Astrocyte of the cerebellum (primary cell): ENCODE measurements around the gene AMBP.

Experiments used
- DNase-seq: peaks from one replicate; pipeline ENCODE4 v3.0.0-alpha.2; 2011; ENCODE audit warnings: low read depth
- H3K4me3 ChIP-seq: 2 replicates; pipeline ENCODE4 v1.5.1; 2011; ENCODE audit warnings: mild to moderate bottlenecking, low read depth, low read length, moderate library complexity
- in situ Hi-C: cut with HindIII; loops from 2 replicates; pipeline ENCODE4 v1.10.0; 2017; ENCODE audit warnings: low sequenced_read_pairs
- TF ChIP-seq, protein P1 (sequence below): IDR thresholded peaks from 2 replicates; pipeline ENCODE4 v1.5.1; 2012; ENCODE audit warnings: low read length, low read depth, moderate library complexity, mild to moderate bottlenecking; ENCODE audit errors: missing control alignments

The AMBP gene

DNA sequence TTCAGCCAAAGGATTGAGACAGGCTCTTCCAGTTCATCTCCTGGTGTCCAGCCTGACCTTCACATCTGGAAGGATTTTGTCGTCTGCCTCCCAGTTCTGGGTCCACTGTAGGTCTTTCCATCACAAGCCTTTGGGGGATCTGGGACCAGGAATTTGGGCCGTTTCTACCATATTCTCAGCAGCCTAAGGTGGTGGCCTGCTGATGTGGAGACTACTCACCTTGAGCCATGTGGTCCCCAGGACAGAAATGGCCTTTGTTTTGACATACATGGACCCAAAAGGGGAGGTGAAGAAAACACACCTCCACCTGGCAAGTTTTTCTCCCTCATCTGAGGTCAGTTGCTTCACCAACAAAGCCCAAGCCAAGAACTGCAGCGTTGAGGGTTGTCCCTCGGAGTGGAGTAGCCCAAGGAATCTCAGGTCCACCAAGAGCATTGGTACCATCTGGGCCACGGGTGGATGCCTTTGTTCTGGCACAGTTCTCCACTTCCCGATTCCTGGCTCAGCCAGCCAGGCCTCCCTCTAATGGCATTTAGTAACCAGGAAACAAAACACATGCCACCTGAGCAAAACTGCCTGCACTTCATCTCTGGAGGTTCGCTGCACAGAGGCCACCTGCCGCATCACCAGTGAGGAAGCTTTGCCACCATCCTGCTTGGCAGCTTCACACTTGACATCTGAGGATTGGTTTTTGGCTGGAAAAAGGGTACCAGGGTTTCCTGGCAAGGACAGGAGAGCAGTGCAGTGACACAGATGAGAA, 24.7 kb downstream of the AMBP start:
- TF ChIP-seq, protein P1, sequence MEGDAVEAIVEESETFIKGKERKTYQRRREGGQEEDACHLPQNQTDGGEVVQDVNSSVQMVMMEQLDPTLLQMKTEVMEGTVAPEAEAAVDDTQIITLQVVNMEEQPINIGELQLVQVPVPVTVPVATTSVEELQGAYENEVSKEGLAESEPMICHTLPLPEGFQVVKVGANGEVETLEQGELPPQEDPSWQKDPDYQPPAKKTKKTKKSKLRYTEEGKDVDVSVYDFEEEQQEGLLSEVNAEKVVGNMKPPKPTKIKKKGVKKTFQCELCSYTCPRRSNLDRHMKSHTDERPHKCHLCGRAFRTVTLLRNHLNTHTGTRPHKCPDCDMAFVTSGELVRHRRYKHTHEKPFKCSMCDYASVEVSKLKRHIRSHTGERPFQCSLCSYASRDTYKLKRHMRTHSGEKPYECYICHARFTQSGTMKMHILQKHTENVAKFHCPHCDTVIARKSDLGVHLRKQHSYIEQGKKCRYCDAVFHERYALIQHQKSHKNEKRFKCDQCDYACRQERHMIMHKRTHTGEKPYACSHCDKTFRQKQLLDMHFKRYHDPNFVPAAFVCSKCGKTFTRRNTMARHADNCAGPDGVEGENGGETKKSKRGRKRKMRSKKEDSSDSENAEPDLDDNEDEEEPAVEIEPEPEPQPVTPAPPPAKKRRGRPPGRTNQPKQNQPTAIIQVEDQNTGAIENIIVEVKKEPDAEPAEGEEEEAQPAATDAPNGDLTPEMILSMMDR = no peak
- in situ Hi-C loops = no loop called here
- DNase-seq = no peak
- H3K4me3 ChIP-seq = no peak overlapping the region

DNA sequence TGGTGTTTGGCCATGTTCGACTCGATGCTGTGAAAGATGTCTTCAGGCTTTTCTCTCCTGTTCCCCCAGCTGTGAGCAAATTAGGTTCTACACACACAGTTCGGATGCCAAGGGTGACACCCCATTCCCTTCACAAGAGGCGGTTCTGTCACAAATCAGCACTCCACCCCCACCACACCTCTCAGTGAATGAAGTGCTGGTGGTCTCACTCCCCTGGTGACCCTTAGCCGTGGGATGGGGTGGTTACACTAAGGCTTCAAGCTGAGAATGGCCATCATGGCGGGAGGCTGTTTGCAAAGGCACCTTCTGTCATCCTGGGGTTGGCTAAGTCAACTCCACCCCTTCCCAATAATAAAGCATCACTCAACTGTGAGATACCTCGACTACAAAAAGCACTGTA, 26.4 kb downstream of the AMBP start:
- in situ Hi-C loops = no loop called here
- DNase-seq = no peak
- no peak overlapping the region for H3K4me3 ChIP-seq
- TF ChIP-seq, protein P1 = no peak

DNA sequence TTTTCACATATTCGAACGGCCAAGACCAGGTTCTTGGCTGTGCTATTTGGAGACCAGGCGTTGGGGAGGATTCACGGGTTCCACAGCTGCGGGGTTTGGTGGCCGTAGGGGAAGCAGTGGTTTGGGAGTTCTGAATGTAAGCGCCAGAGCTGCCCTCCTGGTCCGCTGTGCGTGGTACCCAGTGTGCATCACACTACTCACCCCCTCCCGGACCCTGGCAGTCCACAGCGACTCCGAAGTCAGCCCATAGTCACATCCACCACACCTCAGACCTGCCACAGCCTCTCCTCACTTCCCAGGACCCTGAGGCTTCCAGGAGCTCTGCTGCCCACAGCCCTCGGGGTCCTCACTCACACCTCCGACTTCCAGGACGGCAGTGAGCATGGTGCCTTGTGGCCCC, 26.8 kb downstream of the AMBP start:
- in situ Hi-C loops = no loop called here
- TF ChIP-seq, protein P1 = no peak
- no peak for DNase-seq
- no peak overlapping the region for H3K4me3 ChIP-seq

DNA sequence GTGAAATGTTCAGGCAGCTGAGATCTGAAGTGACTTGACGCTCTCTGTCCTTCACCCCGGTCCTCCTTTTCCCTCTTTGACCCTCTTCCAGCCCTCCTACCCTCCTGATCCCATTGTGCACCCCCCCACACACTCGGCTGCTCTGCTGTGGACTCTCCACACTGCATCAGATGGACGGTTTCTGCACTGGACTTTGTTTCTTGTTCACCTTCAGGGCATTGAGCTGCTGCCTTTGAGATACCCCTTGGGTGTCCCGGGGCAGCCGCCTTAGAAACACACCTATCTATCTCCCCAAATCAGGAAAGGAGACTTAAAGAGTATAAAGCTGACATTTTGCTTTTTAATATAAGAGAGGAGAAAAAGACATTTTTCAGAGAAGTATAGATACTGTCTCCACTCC, 27.5 kb downstream of the AMBP start:
- no peak overlapping the region for H3K4me3 ChIP-seq
- TF ChIP-seq, protein P1 = no peak
- in situ Hi-C loops = no loop called here
- no peak for DNase-seq

DNA sequence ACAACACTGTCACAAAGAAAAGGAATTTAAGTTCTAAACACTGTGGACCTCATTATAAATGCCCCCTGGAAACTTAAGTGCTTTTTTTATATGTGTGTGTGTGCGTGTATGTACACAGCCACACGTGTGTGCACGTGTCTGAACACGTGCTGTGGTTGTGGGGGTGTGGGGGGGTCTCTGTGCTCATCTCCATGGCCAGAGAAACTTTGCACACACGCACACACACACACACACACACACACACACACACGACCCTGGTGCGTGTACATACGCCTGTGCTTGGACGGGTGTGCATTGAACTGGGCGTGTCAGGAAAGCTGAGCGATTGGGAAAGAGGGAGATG, 27.9 kb downstream of the AMBP start:
- no peak overlapping the region for H3K4me3 ChIP-seq
- in situ Hi-C loops = no loop called here
- DNase-seq = no peak
- TF ChIP-seq, protein P1 = no peak

DNA sequence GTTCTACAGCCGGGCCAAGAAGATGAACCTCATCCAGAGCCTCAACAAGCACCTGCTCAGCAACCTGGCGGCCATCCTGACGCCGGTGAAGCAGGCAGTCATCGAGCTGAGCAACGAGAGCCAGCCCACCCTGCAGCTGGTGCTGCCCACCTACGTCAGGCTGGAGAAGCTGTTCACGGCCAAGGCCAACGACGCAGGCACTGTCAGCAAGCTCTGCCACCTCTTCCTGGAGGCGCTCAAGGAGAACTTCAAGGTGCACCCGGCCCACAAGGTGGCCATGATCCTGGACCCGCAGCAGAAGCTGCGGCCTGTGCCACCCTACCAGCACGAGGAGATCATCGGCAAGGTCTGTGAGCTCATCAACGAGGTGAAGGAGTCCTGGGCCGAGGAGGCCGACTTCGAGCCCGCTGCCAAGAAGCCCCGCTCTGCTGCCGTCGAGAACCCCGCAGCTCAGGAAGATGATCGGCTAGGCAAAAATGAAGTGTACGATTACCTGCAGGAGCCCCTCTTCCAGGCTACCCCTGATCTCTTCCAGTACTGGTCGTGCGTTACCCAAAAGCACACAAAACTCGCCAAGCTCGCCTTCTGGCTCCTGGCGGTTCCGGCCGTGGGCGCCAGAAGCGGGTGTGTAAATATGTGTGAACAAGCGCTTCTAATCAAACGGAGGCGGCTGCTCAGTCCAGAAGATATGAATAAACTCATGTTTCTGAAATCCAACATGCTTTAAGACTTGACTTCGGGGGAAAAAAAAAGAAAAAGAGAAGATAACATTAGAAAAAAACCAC, 28.5 kb downstream of the AMBP start:
- TF ChIP-seq, protein P1 = no peak
- no peak overlapping the region for H3K4me3 ChIP-seq
- DNase-seq = no peak
- in situ Hi-C loops = no loop called here
